ENCODE results near the gene PON3. TPM values are rescaled to one million over a fixed set of nuclear protein-coding genes. Genes with fewer than 3 reads are reported as not detected.

PON3 gene
- total RNA-seq, 1 experiment from 2014 or later = not detected

DNA sequence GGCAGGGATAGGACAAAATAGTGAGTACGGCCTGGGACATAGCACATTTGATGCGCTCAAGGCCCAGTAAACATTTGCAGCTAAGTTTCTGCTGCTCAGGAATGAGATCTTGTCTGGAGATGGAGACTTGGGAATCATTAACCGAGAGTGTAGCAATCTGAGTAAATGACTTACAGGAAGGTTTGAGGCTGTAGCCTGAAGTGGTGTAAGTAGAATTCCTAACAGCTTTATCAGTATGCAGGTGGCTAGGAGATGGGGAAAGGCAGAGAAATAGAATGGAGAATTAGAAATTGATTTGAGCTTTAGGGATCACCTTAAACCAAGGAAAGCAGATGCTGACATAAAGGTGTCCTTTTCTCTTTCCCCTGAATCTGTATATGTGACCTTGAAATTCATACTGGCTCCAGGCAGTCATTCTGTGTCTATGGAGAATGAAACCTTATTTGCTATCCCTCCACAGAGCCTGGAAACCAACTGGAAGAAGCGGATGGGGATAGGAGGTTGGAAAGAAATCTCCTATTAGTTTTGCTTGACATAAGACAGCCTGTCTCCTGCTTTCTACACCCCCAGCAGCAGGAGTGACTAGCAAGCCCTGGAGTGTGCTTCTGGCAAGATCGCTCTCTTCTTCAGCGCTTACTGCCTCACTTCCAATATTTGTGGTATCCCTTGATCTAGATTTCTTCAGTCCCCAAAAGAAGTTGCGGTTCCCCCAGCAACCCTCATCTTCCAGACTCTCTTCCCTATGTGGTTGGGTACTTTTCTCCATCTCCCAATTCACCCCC lies 45.1 kb upstream of the PON3 start:
- no peaks in the 10 kb centered on the region for H3K9me2 ChIP-seq (replicated peaks; ENCODE audit: low read length)
- DNase-seq = no peak
- BruUV-seq (replicated peaks) = no TSS peak
- CTCF ChIA-PET = no interaction called here
- no peak overlapping the region for H3K27ac ChIP-seq (ENCODE audit: low read length)
- H3K79me2 ChIP-seq (ENCODE audit: low read length) = no peaks in the 10 kb centered on the region
- no peak overlapping the region for H3K4me2 ChIP-seq (ENCODE audit: low read length)
- POLR2A ChIA-PET (ENCODE audit: unreplicated experiment) = no interaction called here
- TF ChIP-seq EZH2phosphoT487 (IDR thresholded peaks at IDR 0.05; ENCODE audit: borderline replicate concordance, low read length) (no peak), EZH2 (IDR thresholded peaks at IDR 0.05; ENCODE audit: low read length, unreplicated experiment) (no peak)
- TF ChIP-seq, protein P1, sequence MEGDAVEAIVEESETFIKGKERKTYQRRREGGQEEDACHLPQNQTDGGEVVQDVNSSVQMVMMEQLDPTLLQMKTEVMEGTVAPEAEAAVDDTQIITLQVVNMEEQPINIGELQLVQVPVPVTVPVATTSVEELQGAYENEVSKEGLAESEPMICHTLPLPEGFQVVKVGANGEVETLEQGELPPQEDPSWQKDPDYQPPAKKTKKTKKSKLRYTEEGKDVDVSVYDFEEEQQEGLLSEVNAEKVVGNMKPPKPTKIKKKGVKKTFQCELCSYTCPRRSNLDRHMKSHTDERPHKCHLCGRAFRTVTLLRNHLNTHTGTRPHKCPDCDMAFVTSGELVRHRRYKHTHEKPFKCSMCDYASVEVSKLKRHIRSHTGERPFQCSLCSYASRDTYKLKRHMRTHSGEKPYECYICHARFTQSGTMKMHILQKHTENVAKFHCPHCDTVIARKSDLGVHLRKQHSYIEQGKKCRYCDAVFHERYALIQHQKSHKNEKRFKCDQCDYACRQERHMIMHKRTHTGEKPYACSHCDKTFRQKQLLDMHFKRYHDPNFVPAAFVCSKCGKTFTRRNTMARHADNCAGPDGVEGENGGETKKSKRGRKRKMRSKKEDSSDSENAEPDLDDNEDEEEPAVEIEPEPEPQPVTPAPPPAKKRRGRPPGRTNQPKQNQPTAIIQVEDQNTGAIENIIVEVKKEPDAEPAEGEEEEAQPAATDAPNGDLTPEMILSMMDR (conservative IDR thresholded peaks at IDR 0.05; ENCODE audit: low read depth, low read length) = no peak
- no peaks in the 10 kb centered on the region for H3K4me1 ChIP-seq (ENCODE audit: insufficient read depth, low read length)
- ATAC-seq = no peak
- no peaks in the 10 kb centered on the region for H3K9me3 ChIP-seq (ENCODE audit: low read length)
- no peaks in the 10 kb centered on the region for H3F3A ChIP-seq (ENCODE audit: low read length, unreplicated experiment)
- intact Hi-C loops (cut with micrococcal nuclease) = no loop called here
- no peak overlapping the region for H3K4me3 ChIP-seq (ENCODE audit: low read length)
- no peaks in the 10 kb centered on the region for H3K27me3 ChIP-seq (ENCODE audit: low read length)
- no peak overlapping the region for H2AFZ ChIP-seq (ENCODE audit: low read length)
- H3K36me3 ChIP-seq (ENCODE audit: low read depth, low read length) = no peaks in the 10 kb centered on the region
- no peaks in the 10 kb centered on the region for H4K20me1 ChIP-seq (ENCODE audit: low read length)
- H3K9ac ChIP-seq (ENCODE audit: low read length) = no peak overlapping the region

DNA sequence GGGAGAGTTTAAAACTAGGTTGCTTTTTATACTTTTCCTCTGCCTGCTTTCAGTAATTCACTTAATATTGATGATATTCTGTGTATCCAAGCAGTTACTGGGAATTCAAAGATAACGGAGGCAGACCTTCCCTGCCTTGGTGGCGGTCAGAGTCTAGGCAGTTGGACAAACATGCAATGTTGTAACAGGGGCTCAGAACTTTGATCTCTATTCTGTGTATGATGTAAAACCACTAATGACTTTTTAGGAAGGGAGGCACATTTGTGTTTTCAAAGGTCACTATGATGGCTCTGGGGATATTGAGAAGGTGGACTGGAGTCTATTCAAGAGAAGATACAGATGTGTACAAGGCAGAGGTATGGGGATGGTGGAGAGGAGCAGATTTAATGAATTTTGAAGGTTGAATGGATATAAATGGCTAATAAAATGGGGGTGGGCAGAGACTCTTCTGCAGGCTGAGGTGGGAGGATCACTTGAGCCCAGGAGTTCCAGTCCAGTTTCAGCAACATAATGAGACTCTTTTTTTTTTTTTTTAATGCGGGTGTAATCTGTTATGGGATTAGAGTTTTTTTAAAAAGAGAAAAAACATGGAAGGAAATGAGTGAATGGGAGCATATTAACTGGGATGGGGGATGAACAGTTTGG lies 44.3 kb upstream of the PON3 start:
- ChIA-PET POLR2A (ENCODE audit: unreplicated experiment) (no interaction called here), CTCF (no interaction called here)
- Histone ChIP-seq H2AFZ (ENCODE audit: low read length) (no peak overlapping the region), H3K4me1 (ENCODE audit: insufficient read depth, low read length) (peaks cover 2% of the 10 kb centered on the region), H3F3A (ENCODE audit: low read length, unreplicated experiment) (no peaks in the 10 kb centered on the region), H3K9ac (ENCODE audit: low read length) (no peak overlapping the region), H4K20me1 (ENCODE audit: low read length) (no peaks in the 10 kb centered on the region), H3K36me3 (ENCODE audit: low read depth, low read length) (no peaks in the 10 kb centered on the region), H3K27me3 (ENCODE audit: low read length) (no peaks in the 10 kb centered on the region), H3K9me3 (ENCODE audit: low read length) (no peaks in the 10 kb centered on the region), H3K4me3 (ENCODE audit: low read length) (no peak overlapping the region), H3K4me2 (ENCODE audit: low read length) (no peak overlapping the region), H3K27ac (ENCODE audit: low read length) (no peak overlapping the region), H3K79me2 (ENCODE audit: low read length) (no peaks in the 10 kb centered on the region), H3K9me2 (replicated peaks; ENCODE audit: low read length) (no peaks in the 10 kb centered on the region)
- intact Hi-C loops (cut with micrococcal nuclease) = no loop called here
- DNase-seq (no peak), ATAC-seq (no peak)
- BruUV-seq (replicated peaks) = no TSS peak
- no peak for TF ChIP-seq EZH2 (IDR thresholded peaks at IDR 0.05; ENCODE audit: low read length, unreplicated experiment)
- no peak for TF ChIP-seq EZH2phosphoT487 (IDR thresholded peaks at IDR 0.05; ENCODE audit: borderline replicate concordance, low read length)
- TF ChIP-seq, protein P1 (conservative IDR thresholded peaks at IDR 0.05; ENCODE audit: low read depth, low read length) = no peak

DNA sequence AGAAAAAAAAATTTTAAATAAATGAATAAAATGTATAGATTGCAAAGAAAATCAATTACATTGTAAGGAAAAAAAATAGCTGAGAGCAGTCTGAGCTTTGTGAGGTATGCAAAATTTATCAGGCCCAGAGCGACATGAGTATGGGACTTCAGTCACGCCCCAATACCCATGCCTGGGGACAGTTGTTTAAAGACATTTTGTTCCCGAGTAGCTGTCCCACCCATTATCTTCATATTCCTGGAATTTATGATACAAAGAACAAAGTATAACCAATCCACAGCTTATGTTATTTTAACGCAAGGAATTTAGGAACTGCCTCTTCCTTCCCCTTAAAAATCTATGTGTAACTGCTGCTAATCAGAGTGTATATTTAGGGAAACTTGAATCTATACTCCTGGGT lies 40.2 kb upstream of the PON3 start:
- BruUV-seq (replicated peaks) = no TSS peak

More for the DNA sequence above, 40.2 kb upstream of the PON3 start:
- DNase-seq = no peak
- Histone ChIP-seq H3K4me3 (ENCODE audit: low read length) (no peak overlapping the region), H3K9ac (ENCODE audit: low read length) (no peak overlapping the region), H2AFZ (ENCODE audit: low read length) (no peak overlapping the region), H3K27me3 (ENCODE audit: low read length) (no peaks in the 10 kb centered on the region), H3K36me3 (ENCODE audit: low read depth, low read length) (no peaks in the 10 kb centered on the region), H3F3A (ENCODE audit: low read length, unreplicated experiment) (no peaks in the 10 kb centered on the region), H3K9me2 (replicated peaks; ENCODE audit: low read length) (no peaks in the 10 kb centered on the region), H3K27ac (ENCODE audit: low read length) (no peak overlapping the region), H4K20me1 (ENCODE audit: low read length) (no peaks in the 10 kb centered on the region), H3K9me3 (ENCODE audit: low read length) (no peaks in the 10 kb centered on the region), H3K4me2 (ENCODE audit: low read length) (no peak overlapping the region), H3K79me2 (ENCODE audit: low read length) (peaks cover 27% of the 10 kb centered on the region), H3K4me1 (ENCODE audit: insufficient read depth, low read length) (peaks cover 16% of the 10 kb centered on the region)
- ChIA-PET POLR2A (ENCODE audit: unreplicated experiment) (no interaction called here), CTCF (no interaction called here)
- intact Hi-C loops (cut with micrococcal nuclease) = no loop called here
- no peak for TF ChIP-seq EZH2phosphoT487 (IDR thresholded peaks at IDR 0.05; ENCODE audit: borderline replicate concordance, low read length)
- TF ChIP-seq, protein P1 (conservative IDR thresholded peaks at IDR 0.05; ENCODE audit: low read depth, low read length) = no peak
- TF ChIP-seq EZH2 (IDR thresholded peaks at IDR 0.05; ENCODE audit: low read length, unreplicated experiment) = no peak
- ATAC-seq = no peak
